IPS-20b (cell line): Measurements from ENCODE around the gene CYP24A1.
A peak's percentile ranks its signal among the peaks of the same experiment; 100 is the strongest.

ENCODE experiments used
- H3K27ac ChIP-seq: one replicate; pipeline ENCODE4 v1.5.1; 2013; ENCODE audit warnings: low read length
- H3K27me3 ChIP-seq: 2 replicates; pipeline ENCODE4 v1.6.1; 2013; ENCODE audit warnings: mild to moderate bottlenecking, low read length, inconsistent platforms; ENCODE audit not compliant: insufficient read depth
- H3K36me3 ChIP-seq: 2 replicates; pipeline ENCODE4 v1.6.1; 2013; ENCODE audit warnings: low read depth, mild to moderate bottlenecking, inconsistent platforms, low read length, moderate library complexity; ENCODE audit not compliant: insufficient read depth
- H3K4me1 ChIP-seq: 2 replicates; pipeline ENCODE4 v1.6.1; 2013; ENCODE audit warnings: mild to moderate bottlenecking, control low read depth, inconsistent platforms, low read length, moderate library complexity; ENCODE audit not compliant: insufficient read depth
- H3K4me3 ChIP-seq: 2 replicates; pipeline ENCODE4 v1.5.1; 2013; ENCODE audit warnings: mild to moderate bottlenecking, low read length, inconsistent platforms
- H3K9ac ChIP-seq: 2 replicates; pipeline ENCODE4 v1.6.1; 2013; ENCODE audit warnings: low read depth, mild to moderate bottlenecking, inconsistent platforms, low read length, moderate library complexity
- H3K9me3 ChIP-seq: 2 replicates; pipeline ENCODE4 v1.6.1; 2013; ENCODE audit warnings: mild to moderate bottlenecking, low read depth, low read length, inconsistent platforms; ENCODE audit not compliant: insufficient read depth

The CYP24A1 gene

GRCh38 chr20:54184904-54185626 lies 11.3 kb upstream of the CYP24A1 start:
- Histone ChIP-seq H3K27ac (no peak overlapping the region), H3K36me3 (no peaks in the 10 kb centered on the region), H3K27me3 (no peaks in the 10 kb centered on the region; the same call in 1 of the 2 replicates), H3K9me3 (no peaks in the 10 kb centered on the region), H3K9ac (no peak overlapping the region), H3K4me3 (no peak overlapping the region), H3K4me1 (no peaks in the 10 kb centered on the region)

- Histone ChIP-seq H3K36me3 (no peaks in the 10 kb centered on the region), H3K27me3 (no peaks in the 10 kb centered on the region; the same call in 1 of the 2 replicates), H3K9ac (no peak overlapping the region), H3K27ac (no peak overlapping the region), H3K4me1 (no peaks in the 10 kb centered on the region), H3K9me3 (no peaks in the 10 kb centered on the region), H3K4me3 (no peak overlapping the region)
Observed at GRCh38 chr20:54184071-54184470, 10.3 kb upstream of the CYP24A1 start.

GRCh38 chr20:54180931-54181330 lies 7.1 kb upstream of the CYP24A1 start:
- Histone ChIP-seq H3K9ac (no peak overlapping the region), H3K9me3 (no peaks in the 10 kb centered on the region), H3K36me3 (no peaks in the 10 kb centered on the region), H3K4me1 (no peaks in the 10 kb centered on the region), H3K27me3 (peaks cover 10% of the 10 kb centered on the region), H3K4me3 (no peak overlapping the region), H3K27ac (no peak overlapping the region)

- Histone ChIP-seq H3K27ac (no peak overlapping the region), H3K4me3 (no peak overlapping the region), H3K36me3 (no peaks in the 10 kb centered on the region), H3K27me3 (peaks cover 20% of the 10 kb centered on the region), H3K4me1 (no peaks in the 10 kb centered on the region), H3K9ac (no peak overlapping the region), H3K9me3 (no peaks in the 10 kb centered on the region)
Observed at GRCh38 chr20:54179946-54180345, 6.2 kb upstream of the CYP24A1 start.

GRCh38 chr20:54178256-54178655 lies 4.5 kb upstream of the CYP24A1 start:
- Histone ChIP-seq H3K4me1 (no peaks in the 10 kb centered on the region), H3K36me3 (no peaks in the 10 kb centered on the region), H3K9me3 (no peaks in the 10 kb centered on the region), H3K27me3 (peaks cover 37% of the 10 kb centered on the region), H3K4me3 (no peak overlapping the region), H3K9ac (no peak overlapping the region), H3K27ac (no peak overlapping the region)

- Histone ChIP-seq H3K9ac (no peak overlapping the region), H3K27ac (no peak overlapping the region), H3K9me3 (no peaks in the 10 kb centered on the region), H3K4me1 (no peaks in the 10 kb centered on the region), H3K36me3 (no peaks in the 10 kb centered on the region), H3K4me3 (no peak overlapping the region), H3K27me3 (peaks cover 46% of the 10 kb centered on the region)
Observed at GRCh38 chr20:54177378-54177777, 3.6 kb upstream of the CYP24A1 start.

- H3K9ac ChIP-seq: no peak overlapping the region
- peaks cover 53% of the 10 kb centered on the region for H3K27me3 ChIP-seq
- H3K9me3 ChIP-seq: no peaks in the 10 kb centered on the region
- H3K4me3 ChIP-seq: no peak overlapping the region
- H3K27ac ChIP-seq: no peak overlapping the region
- H3K36me3 ChIP-seq: no peaks in the 10 kb centered on the region
- no peaks in the 10 kb centered on the region for H3K4me1 ChIP-seq
Observed at GRCh38 chr20:54176610-54177009, 2.8 kb upstream of the CYP24A1 start.

GRCh38 chr20:54174457-54175175 lies 830 bp upstream of the CYP24A1 start:
- H3K4me1 ChIP-seq: no peaks in the 10 kb centered on the region

GRCh38 chr20:54172856-54173652 lies 732 bp downstream of the CYP24A1 start:
- Histone ChIP-seq H3K36me3 (no peaks in the 10 kb centered on the region), H3K4me1 (no peaks in the 10 kb centered on the region), H3K27ac (no peak overlapping the region), H3K27me3 (peaks cover 82% of the 10 kb centered on the region), H3K9ac (no peak overlapping the region), H3K9me3 (no peaks in the 10 kb centered on the region), H3K4me3 (peak overlapping the region; percentile 60)

More at GRCh38 chr20:54174457-54175175, 830 bp upstream of the CYP24A1 start:
- Histone ChIP-seq H3K27ac (no peak overlapping the region), H3K27me3 (peaks cover 73% of the 10 kb centered on the region), H3K4me3 (peak overlapping the region; percentile 60), H3K9me3 (no peaks in the 10 kb centered on the region), H3K36me3 (no peaks in the 10 kb centered on the region), H3K9ac (no peak overlapping the region)

- H3K27me3 ChIP-seq: peaks cover 82% of the 10 kb centered on the region
- no peaks in the 10 kb centered on the region for H3K36me3 ChIP-seq
- no peaks in the 10 kb centered on the region for H3K4me1 ChIP-seq
- H3K9me3 ChIP-seq: no peaks in the 10 kb centered on the region
- peak overlapping the region; percentile 60; the same call in 1 of the 2 replicates for H3K4me3 ChIP-seq
- no peak overlapping the region for H3K27ac ChIP-seq
- no peak overlapping the region for H3K9ac ChIP-seq
Observed at GRCh38 chr20:54172532-54172855, 1.3 kb downstream of the CYP24A1 start.

- no peak overlapping the region for H3K9ac ChIP-seq
- no peak overlapping the region for H3K4me3 ChIP-seq
- no peak overlapping the region for H3K27ac ChIP-seq
- H3K27me3 ChIP-seq: peaks cover 72% of the 10 kb centered on the region
- H3K9me3 ChIP-seq: no peaks in the 10 kb centered on the region
- no peaks in the 10 kb centered on the region for H3K4me1 ChIP-seq
- no peaks in the 10 kb centered on the region for H3K36me3 ChIP-seq
Observed at GRCh38 chr20:54170963-54171362, 2.8 kb downstream of the CYP24A1 start.
